Measurements from ENCODE around the gene MYO18B. TPM values are rescaled to one million over a fixed set of nuclear protein-coding genes. Genes with fewer than 3 reads are reported as not detected.
A peak's percentile ranks its signal among the peaks of the same experiment; 100 is the strongest.

MYO18B gene
- total and polyA plus RNA-seq, 2 of the 4 experiments (the other 2 are of a cell fraction) = under 0.01 TPM; not detected in 1

DNA sequence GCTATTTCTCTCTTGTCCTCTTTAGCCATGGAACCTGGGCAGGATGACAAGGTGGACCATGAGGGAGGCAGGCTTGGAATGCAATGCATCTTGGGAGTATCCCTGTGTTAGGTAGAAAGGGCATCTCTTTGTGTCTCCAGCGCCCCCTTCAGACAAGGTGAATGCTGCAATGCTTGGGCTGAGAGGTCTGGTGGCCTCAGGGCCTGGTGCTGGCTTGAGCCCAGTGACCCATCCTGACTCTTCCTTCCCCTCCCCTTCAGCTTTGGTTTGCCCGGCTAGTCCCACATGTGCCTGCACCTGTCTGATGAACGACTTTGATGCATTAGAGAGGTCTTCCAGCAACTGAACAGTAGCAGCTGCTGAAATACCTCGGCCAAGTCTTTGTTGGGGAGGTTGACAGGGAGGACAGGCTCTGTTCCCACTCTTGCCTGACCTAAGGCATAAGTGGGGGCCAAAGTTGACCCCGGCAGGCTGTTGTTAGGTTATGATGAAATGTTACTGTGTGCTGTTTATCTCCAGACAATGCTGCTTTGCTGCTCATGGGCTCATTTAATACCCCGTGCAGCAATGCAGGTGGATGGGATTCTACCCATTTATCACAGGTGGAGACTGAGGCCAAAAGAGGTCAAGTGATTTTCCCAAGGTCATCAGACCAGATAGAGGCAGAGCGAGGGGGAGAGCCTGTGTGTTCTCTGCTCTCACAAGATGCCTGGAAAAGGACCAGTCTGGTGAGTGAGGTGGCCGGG lies 22.5 kb downstream of the MYO18B start:
- no peak overlapping the region for H2BK15ac ChIP-seq (ENCODE audit: low read depth, low read length)
- H3K18ac ChIP-seq (ENCODE audit: low read depth, low read length) = no peak overlapping the region
- H2AK9ac ChIP-seq (replicated peaks; ENCODE audit: low read depth, low read length, poor library complexity) = peak overlapping the region; percentile 19
- H3K4ac ChIP-seq (ENCODE audit: low read depth, low read length) = no peak overlapping the region
- 40% methylated on average over 2 of the region's 8 CpGs; no CpG with 5 or more reads in 1 of the 2 experiments for WGBS, 2 experiments (ENCODE audit: extremely low coverage in 2 of 2, insufficient read length in 1 of 2)
- no peak overlapping the region for H2BK20ac ChIP-seq (ENCODE audit: low read depth, low read length)
- H2AFZ ChIP-seq (replicated peaks; ENCODE audit: low read length, poor library complexity) = no peak overlapping the region
- intact Hi-C loops (cut with micrococcal nuclease) (no loop called here), dilution Hi-C loops (cut with HindIII; ENCODE audit: low sequenced_read_pairs, unreplicated experiment) (no loop called here), in situ Hi-C loops (cut with MboI; ENCODE audit: low sequenced_read_pairs) (no loop called here)
- H3K4me3 ChIP-seq (ENCODE audit: insufficient read depth, low read depth, low read length) = no peak overlapping the region
- DNase-seq = no peak
- CTCF ChIA-PET = no interaction called here
- H3K36me3 ChIP-seq (ENCODE audit: control insufficient read depth, insufficient read depth, low read length) = no peaks in the 10 kb centered on the region
- H3K4me1 ChIP-seq (ENCODE audit: control insufficient read depth, insufficient read depth, low read length) = no peaks in the 10 kb centered on the region
- no peak overlapping the region for H2BK120ac ChIP-seq (ENCODE audit: low read depth, low read length)
- no peak overlapping the region for H4K91ac ChIP-seq (ENCODE audit: insufficient read depth, low read depth, low read length)
- BruUV-seq (replicated peaks) = no TSS peak
- TF ChIP-seq CEBPB (IDR thresholded peaks at IDR 0.05; ENCODE audit: low read depth, low read length) = no peak
- no peak for TF ChIP-seq CTCF (conservative IDR thresholded peaks at IDR 0.05; ENCODE audit: low read depth, low read length)
- no peak for TF ChIP-seq RCOR1 (IDR thresholded peaks at IDR 0.05; ENCODE audit: insufficient replicate concordance, low read length)
- TF ChIP-seq POLR2A (IDR thresholded peaks at IDR 0.05; ENCODE audit: low read depth, low read length) = no peak
- TF ChIP-seq SMC3 (IDR thresholded peaks at IDR 0.05; ENCODE audit: low read depth, low read length) = no peak
- no peak for TF ChIP-seq MAZ (IDR thresholded peaks at IDR 0.05; ENCODE audit: borderline replicate concordance, low read depth, low read length)
- TF ChIP-seq NFE2L2 (IDR thresholded peaks at IDR 0.05; ENCODE audit: low read depth, low read length) = no peak
- TF ChIP-seq MXI1 (IDR thresholded peaks at IDR 0.05; ENCODE audit: borderline replicate concordance, low read depth, low read length) = no peak
- no peak for TF ChIP-seq RAD21 (IDR thresholded peaks at IDR 0.05; ENCODE audit: low read length)
- TF ChIP-seq RFX5 (IDR thresholded peaks at IDR 0.05; ENCODE audit: low read depth, low read length) = no peak
- TF ChIP-seq FOS (IDR thresholded peaks at IDR 0.05; ENCODE audit: low read depth, low read length) = no peak
- TF ChIP-seq MAFK (IDR thresholded peaks at IDR 0.05; ENCODE audit: low read depth, low read length) = no peak
- TF ChIP-seq, protein P1, sequence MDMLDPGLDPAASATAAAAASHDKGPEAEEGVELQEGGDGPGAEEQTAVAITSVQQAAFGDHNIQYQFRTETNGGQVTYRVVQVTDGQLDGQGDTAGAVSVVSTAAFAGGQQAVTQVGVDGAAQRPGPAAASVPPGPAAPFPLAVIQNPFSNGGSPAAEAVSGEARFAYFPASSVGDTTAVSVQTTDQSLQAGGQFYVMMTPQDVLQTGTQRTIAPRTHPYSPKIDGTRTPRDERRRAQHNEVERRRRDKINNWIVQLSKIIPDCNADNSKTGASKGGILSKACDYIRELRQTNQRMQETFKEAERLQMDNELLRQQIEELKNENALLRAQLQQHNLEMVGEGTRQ (IDR thresholded peaks at IDR 0.05; ENCODE audit: low read depth, low read length) = no peak
- TF ChIP-seq, protein P2, sequence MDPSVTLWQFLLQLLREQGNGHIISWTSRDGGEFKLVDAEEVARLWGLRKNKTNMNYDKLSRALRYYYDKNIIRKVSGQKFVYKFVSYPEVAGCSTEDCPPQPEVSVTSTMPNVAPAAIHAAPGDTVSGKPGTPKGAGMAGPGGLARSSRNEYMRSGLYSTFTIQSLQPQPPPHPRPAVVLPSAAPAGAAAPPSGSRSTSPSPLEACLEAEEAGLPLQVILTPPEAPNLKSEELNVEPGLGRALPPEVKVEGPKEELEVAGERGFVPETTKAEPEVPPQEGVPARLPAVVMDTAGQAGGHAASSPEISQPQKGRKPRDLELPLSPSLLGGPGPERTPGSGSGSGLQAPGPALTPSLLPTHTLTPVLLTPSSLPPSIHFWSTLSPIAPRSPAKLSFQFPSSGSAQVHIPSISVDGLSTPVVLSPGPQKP (IDR thresholded peaks at IDR 0.05; ENCODE audit: borderline replicate concordance, low read depth, low read length) = no peak
- TF ChIP-seq BHLHE40 (IDR thresholded peaks at IDR 0.05; ENCODE audit: low read depth, low read length) = no peak
- TF ChIP-seq CHD1 (IDR thresholded peaks at IDR 0.05; ENCODE audit: low read depth, low read length) = no peak
- no peak overlapping the region for H3K14ac ChIP-seq (replicated peaks; ENCODE audit: low read depth, low read length)
- no peak overlapping the region for H3K23ac ChIP-seq (ENCODE audit: low read depth, low read length)
- no peak overlapping the region for H4K8ac ChIP-seq (ENCODE audit: low read depth in 2 of 2, low read length in 2 of 2)
- H3K27ac ChIP-seq (ENCODE audit: insufficient read depth, low read length) = no peak overlapping the region
- H3K9me1 ChIP-seq (ENCODE audit: insufficient read depth, low read length) = 0 out of 2 replicates have a peak, but pooled peaks cover 5% of the 10 kb centered on the region
- H4K5ac ChIP-seq (ENCODE audit: low read depth, low read length) = no peak overlapping the region
- no peak overlapping the region for H3K56ac ChIP-seq (ENCODE audit: extremely low read depth, insufficient read depth, low read length)
- H3K9ac ChIP-seq (ENCODE audit: low read depth, low read length) = no peak overlapping the region
- H2AK5ac ChIP-seq (ENCODE audit: low read depth, low read length) = no peak overlapping the region
- no peak overlapping the region for H3K4me2 ChIP-seq (ENCODE audit: low read depth, low read length)
- POLR2A ChIA-PET (ENCODE audit: unreplicated experiment) = no interaction called here
- peaks cover 12% of the 10 kb centered on the region for H3K9me3 ChIP-seq (ENCODE audit: control insufficient read depth, insufficient read depth, low read length)
- no peak for ATAC-seq (ENCODE audit: low read depth)
- no peak overlapping the region for H2BK5ac ChIP-seq (ENCODE audit: low read depth, low read length, poor library complexity, severe bottlenecking)
- H3K79me1 ChIP-seq (ENCODE audit: low read depth in 1 of 2, low read length in 2 of 2) = no peaks in the 10 kb centered on the region
- H3K27me3 ChIP-seq (ENCODE audit: control insufficient read depth, insufficient read depth, low read length) = no peaks in the 10 kb centered on the region
- H4K20me1 ChIP-seq (ENCODE audit: insufficient read depth, low read length) = no peaks in the 10 kb centered on the region
